Measurements from ENCODE around the gene PURA. TPM values are rescaled to one million over a fixed set of nuclear protein-coding genes. Genes with fewer than 3 reads are reported as not detected.

PURA gene
- polyA plus RNA-seq, 2 of the 4 experiments (the other 2 are of a cell fraction): 4.5 to 12.7 TPM

DNA sequence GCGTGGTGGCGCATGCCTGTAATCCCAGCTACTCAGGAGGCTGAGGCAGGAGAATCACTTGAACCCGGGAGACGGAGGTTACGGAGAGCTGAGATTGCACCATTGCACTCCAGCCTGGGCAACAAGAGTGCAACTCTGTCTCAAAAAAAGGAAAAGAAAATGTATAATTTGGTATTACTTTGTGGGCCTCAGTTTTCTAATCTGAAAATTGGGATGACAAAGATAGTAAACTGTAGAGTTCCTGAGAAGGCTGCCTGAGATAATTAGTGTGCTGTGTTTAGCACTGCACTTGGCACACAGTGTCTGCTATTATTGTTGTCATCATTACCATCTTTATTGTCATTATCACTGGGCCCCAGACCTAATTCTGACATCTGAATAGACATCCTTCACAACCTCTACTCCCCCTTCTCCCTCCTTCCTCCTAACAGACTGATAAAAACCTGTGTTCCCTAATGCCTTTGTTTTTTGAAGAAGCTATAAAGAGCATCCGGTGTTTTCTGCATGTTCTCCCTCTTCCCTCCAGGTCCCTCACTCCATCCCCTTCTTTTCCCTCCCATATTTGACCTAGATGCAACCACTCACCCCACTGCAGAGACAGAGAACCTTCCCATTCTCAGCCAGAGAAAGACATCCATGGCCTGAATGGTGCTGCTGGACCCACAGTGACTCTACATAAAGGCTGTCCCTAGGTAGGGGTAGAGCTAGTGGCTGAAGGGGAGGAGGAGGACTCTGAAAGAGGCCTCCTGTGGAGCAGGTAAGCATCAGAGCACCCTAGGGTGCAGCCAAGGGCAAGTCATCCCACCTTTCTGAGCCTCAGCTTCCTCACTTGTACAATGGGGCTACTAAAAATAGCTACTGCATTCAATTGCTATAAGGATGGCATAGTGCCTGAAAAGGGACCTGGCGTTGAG lies 45.4 kb downstream of the PURA start:
- Histone ChIP-seq H3K27ac (no peak overlapping the region), H3K4me2 (no peak overlapping the region), H3K9me3 (no peaks in the 10 kb centered on the region), H3K4me1 (peaks cover 4% of the 10 kb centered on the region; the same call in 1 of the 3 replicates), H3K4me3 (no peak overlapping the region)
- CTCF ChIA-PET: interaction anchor here (0.8 to 12.9 kb wide), 11 partner anchors 10 to 371 kb away, joined by 3 to 149 read pairs (median 5); no protein-coding TSS in a partner anchor
- DNase-seq (ENCODE audit: low read depth in 1 of 2, low spot score in 1 of 2): no peak
- POLR2A ChIA-PET: no interaction called here
- no peak for FAIRE-seq
- TF ChIP-seq HDAC2 (IDR thresholded peaks at IDR 0.05): no peak
- TF ChIP-seq ZC3H11A (IDR thresholded peaks at IDR 0.05): no peak
- TF ChIP-seq ESRRA (IDR thresholded peaks at IDR 0.05; ENCODE audit: borderline replicate concordance, low read length): no peak
- WGBS (ENCODE audit: missing lambda C conversion rate): 85% methylated on average over 7 of the region's 7 CpGs
- no peak for ATAC-seq

DNA sequence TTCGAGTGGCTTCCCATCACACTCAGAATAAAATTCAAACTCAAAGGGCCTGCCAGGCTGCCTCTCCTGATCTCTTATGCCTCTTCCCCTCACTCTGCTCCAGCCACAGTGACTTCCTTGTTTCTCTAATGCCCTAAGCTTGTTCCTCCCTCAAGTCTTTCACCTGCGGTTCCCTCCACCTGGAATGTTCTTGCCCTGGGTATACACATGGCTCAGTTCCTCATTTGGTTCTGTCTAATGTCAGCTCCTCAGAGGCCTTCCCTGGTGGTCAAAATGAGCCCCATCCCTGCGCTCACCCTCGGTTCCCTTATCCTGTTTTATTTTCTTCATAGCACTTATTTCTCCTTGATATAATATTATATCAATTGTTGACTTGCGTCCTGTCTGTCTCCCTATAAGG lies 48.4 kb downstream of the PURA start:
- H3K4me3 ChIP-seq: no peak overlapping the region
- no peak overlapping the region for H3K4me2 ChIP-seq
- 79% methylated on average over 5 of the region's 5 CpGs for WGBS (ENCODE audit: missing lambda C conversion rate)
- ChIA-PET POLR2A (no interaction called here), CTCF (interaction anchor here (0.6 to 12.9 kb wide), 5 partner anchors 18 to 1495 kb away, joined by 3 to 149 read pairs (median 5); no protein-coding TSS in a partner anchor)
- no peak for ATAC-seq
- H3K27ac ChIP-seq: no peak overlapping the region
- FAIRE-seq: no peak
- H3K9me3 ChIP-seq: no peaks in the 10 kb centered on the region
- no peak for DNase-seq (ENCODE audit: low read depth in 1 of 2, low spot score in 1 of 2)
- H3K4me1 ChIP-seq: peaks cover 8% of the 10 kb centered on the region
- TF ChIP-seq NPAS2 (CRISPR knock-in tag; IDR thresholded peaks at IDR 0.05; ENCODE audit: borderline replicate concordance): no peak
- TF ChIP-seq POLR2A (IDR thresholded peaks at IDR 0.05; ENCODE audit: low read length): no peak
- TF ChIP-seq CHD4 (IDR thresholded peaks at IDR 0.05; ENCODE audit: borderline replicate concordance): no peak
- no peak for TF ChIP-seq TP53 (CRISPR knock-in tag; IDR thresholded peaks at IDR 0.05)
- no peak for TF ChIP-seq RCOR1 (IDR thresholded peaks at IDR 0.05; ENCODE audit: low read depth, low read length)
- no peak for TF ChIP-seq ZC3H11A (IDR thresholded peaks at IDR 0.05)
- TF ChIP-seq, protein P1, sequence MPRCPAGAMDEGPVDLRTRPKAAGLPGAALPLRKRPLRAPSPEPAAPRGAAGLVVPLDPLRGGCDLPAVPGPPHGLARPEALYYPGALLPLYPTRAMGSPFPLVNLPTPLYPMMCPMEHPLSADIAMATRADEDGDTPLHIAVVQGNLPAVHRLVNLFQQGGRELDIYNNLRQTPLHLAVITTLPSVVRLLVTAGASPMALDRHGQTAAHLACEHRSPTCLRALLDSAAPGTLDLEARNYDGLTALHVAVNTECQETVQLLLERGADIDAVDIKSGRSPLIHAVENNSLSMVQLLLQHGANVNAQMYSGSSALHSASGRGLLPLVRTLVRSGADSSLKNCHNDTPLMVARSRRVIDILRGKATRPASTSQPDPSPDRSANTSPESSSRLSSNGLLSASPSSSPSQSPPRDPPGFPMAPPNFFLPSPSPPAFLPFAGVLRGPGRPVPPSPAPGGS (IDR thresholded peaks at IDR 0.05): no peak
- TF ChIP-seq PHF8 (IDR thresholded peaks at IDR 0.05; ENCODE audit: borderline replicate concordance, low read depth): no peak
- no peak for TF ChIP-seq CTCF (IDR thresholded peaks at IDR 0.05)
- no peak for TF ChIP-seq MAFK (IDR thresholded peaks at IDR 0.05; ENCODE audit: partially characterized antibody)
- TF ChIP-seq, protein P2, sequence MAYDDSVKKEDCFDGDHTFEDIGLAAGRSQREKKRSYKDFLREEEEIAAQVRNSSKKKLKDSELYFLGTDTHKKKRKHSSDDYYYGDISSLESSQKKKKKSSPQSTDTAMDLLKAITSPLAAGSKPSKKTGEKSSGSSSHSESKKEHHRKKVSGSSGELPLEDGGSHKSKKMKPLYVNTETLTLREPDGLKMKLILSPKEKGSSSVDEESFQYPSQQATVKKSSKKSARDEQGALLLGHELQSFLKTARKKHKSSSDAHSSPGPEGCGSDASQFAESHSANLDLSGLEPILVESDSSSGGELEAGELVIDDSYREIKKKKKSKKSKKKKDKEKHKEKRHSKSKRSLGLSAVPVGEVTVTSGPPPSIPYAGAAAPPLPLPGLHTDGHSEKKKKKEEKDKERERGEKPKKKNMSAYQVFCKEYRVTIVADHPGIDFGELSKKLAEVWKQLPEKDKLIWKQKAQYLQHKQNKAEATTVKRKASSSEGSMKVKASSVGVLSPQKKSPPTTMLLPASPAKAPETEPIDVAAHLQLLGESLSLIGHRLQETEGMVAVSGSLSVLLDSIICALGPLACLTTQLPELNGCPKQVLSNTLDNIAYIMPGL (CRISPR knock-in tag; IDR thresholded peaks at IDR 0.05; ENCODE audit: borderline replicate concordance): no peak
- TF ChIP-seq FOSL2 (IDR thresholded peaks at IDR 0.05): no peak
- TF ChIP-seq FOSL2 (CRISPR knock-in tag; IDR thresholded peaks at IDR 0.05): no peak
- no peak for TF ChIP-seq ZFP36 (IDR thresholded peaks at IDR 0.05; ENCODE audit: borderline replicate concordance, partially characterized antibody)
- TF ChIP-seq, protein P3, sequence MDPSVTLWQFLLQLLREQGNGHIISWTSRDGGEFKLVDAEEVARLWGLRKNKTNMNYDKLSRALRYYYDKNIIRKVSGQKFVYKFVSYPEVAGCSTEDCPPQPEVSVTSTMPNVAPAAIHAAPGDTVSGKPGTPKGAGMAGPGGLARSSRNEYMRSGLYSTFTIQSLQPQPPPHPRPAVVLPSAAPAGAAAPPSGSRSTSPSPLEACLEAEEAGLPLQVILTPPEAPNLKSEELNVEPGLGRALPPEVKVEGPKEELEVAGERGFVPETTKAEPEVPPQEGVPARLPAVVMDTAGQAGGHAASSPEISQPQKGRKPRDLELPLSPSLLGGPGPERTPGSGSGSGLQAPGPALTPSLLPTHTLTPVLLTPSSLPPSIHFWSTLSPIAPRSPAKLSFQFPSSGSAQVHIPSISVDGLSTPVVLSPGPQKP (IDR thresholded peaks at IDR 0.05; ENCODE audit: low read depth, low read length): no peak
- TF ChIP-seq HOXB5 (CRISPR knock-in tag; IDR thresholded peaks at IDR 0.05): no peak
